GM12874 (cell line): ENCODE measurements around the gene TENM4.

Experiments
- TF ChIP-seq, protein P1 (sequence below): IDR thresholded peaks from 2 replicates; pipeline ENCODE4 v1.5.1; 2011; ENCODE audit warnings: low read depth, mild to moderate bottlenecking, control low read depth, low read length, moderate library complexity; ENCODE audit not compliant: insufficient read depth

The TENM4 gene

DNA sequence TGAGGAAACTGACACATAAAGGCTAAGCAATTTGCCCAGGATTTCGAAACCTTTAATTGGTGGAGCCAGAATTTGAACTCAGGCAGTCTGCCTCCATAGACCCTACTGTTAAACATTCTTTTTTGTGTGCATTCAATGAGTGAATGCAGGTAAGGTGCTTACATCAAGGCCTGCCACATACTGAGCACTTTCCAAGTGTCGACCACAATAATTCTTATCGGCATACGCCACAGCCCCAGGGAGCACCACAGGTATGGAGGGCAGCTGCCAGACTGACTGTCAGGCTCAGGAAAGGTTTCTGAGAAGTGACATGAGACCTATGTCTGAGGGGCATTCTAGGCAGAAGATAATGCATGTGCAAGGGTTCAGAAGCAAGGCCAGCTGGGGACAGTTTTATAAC, 531.4 kb downstream of the TENM4 start:
- TF ChIP-seq, protein P1, sequence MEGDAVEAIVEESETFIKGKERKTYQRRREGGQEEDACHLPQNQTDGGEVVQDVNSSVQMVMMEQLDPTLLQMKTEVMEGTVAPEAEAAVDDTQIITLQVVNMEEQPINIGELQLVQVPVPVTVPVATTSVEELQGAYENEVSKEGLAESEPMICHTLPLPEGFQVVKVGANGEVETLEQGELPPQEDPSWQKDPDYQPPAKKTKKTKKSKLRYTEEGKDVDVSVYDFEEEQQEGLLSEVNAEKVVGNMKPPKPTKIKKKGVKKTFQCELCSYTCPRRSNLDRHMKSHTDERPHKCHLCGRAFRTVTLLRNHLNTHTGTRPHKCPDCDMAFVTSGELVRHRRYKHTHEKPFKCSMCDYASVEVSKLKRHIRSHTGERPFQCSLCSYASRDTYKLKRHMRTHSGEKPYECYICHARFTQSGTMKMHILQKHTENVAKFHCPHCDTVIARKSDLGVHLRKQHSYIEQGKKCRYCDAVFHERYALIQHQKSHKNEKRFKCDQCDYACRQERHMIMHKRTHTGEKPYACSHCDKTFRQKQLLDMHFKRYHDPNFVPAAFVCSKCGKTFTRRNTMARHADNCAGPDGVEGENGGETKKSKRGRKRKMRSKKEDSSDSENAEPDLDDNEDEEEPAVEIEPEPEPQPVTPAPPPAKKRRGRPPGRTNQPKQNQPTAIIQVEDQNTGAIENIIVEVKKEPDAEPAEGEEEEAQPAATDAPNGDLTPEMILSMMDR = no peak

DNA sequence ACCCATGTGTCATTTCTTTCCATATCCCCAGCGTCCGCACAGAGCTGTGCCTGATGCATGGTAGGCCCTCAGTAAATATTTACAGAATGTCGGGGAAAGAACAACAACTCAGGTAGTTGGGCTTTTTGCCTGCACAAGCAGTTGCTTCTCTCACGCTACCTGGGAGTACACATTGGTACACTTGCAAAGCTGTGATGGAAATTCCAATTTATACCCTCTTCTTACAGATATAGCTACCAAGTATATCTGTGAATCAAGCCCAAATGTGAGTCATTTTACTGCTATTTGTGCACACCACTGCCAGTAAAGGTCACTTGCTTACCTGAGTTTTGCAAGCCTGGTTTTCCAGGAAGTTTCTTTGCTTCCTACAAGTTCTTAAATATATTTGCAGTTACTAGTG, 533.2 kb downstream of the TENM4 start:
- TF ChIP-seq, protein P1 = no peak

DNA sequence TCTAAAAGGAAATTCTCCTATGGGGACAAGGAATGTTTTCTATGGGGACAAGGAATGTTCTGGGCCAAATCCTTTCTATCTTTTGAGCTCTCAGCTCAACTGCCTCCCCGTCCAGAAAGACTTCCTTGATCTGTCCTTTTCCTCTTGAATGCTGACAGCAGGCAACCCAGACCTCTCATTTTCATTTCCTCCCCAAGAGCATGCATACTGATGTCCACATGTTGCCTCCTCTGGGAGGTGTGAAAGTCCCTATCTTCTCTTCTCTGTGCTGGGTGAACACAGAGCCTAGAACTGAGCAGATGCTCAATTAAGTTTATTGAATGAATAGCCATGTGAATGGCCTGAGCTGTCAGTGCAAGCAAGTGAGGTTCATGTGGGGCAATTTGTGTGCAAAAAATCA, 534.3 kb downstream of the TENM4 start:
- TF ChIP-seq, protein P1 = no peak

DNA sequence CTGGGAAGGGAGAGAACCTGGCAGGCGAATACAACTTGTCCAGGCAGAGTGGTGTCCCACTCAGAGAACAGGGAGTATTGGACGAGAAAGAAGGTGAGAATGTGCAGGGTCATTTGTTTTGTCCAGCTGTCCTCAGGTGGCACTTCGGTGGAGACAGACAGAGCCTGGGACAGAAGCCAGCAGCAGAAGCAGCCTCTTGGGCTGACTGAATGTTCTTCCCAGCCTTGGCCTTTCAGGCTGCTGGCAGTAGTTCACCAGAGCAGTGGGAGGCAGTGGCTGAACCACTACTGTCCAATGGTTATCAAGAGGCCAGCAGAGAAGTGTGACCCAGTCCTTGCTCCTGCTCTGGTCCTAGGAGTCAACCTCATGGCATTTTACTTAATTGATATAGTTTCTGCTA, 535.1 kb downstream of the TENM4 start:
- TF ChIP-seq, protein P1 = no peak

DNA sequence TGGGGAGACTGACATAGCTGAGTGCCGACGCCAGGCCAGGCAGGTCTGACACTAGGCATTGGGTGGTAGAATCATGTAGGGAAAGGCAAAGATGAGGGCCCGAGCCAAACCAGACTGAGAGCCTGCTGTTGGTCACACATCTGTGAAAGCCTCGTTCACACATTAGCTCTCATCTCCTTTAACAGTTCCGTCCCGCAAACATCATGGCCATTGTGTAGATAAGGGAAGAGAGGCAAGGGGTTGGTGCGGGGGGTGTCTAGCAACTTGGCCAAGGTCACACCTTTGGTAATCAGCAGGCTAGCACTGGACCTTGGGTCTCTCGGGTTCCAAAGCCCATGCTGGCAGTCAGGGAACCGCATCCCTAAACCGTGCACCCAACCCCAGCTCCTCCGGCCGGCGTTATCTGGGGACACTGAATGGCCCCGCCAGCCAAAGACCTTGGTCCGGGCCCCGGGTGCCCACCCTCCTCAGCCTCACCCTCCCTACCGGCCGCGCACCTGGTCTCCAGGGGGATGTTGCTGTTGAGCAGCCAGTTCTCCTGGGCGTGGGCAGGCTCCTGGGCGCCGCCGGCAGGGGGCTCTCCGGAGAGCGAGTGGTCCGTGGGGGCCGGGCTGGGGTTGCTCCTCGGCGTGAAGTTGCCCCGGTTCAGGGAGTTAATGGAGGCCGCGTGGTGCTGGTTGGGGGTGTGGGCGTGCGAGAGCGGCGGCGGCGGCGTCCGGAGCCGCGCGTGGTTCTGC, 537.9 kb downstream of the TENM4 start:
- TF ChIP-seq, protein P1 = peak; percentile 19; the same call in 1 of the 2 replicates

DNA sequence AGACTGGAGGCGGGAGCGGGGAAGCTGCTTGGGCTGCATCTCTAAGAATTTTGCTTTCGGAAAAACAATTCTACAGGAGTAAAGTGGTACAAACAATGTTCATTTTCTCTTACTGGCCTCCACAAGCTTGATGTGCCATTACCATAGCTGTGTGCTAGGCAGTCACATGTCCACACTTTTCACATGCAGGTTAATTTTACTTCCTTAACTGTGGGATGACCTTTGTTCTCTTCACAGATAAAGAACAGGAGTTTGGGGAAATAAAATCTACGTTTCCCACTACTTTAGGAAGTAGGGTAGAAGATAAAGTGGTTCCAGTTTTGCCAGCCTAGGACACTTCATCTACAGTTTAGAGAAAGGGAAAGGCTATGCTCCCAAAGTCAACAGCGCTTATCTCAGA, 539.0 kb downstream of the TENM4 start:
- TF ChIP-seq, protein P1 = no peak

DNA sequence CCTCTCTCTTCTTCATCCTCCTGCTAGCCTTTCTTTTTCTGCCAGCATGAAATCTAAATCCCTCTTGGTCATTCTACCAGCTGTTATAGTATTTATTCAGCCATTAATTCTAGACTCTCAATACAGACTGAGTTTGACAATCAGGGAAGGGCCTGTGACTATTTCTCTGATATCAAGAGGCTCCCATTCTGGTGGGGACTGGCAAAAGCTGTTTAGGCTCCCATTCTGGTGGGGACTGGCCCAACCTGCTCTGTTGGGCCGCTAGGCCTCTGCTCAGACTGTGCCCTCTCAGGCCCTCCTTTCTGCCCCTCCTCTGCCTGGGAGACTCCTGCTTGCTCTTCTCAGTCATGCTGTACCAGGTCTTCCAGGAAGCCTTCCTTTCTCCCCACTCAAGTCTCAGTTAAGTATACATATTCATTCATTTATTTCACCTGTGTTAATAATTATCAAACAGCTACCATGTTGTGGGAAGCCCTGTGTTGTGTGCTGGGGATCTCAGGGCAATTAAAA, 542.5 kb downstream of the TENM4 start:
- TF ChIP-seq, protein P1 = no peak

DNA sequence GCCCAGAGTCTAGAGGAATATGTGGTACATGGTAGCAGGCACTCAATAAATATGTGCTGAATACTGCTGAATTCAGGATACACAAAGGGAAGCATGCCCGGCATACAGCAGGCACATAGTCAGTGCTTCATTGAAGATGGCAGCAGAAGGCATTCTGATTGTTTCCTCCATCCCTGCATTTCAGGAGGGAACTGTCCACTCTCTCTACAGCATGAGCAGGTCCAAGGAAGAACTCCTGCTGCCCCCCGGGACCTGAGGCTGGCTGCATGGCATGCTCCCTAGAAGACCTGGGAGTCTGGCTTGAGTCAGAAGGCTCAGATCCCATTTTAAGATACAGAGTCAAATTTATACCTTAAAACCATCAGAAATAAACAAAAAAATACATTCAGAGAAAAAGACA, 546.8 kb downstream of the TENM4 start:
- TF ChIP-seq, protein P1 = no peak
